HFFc6 (cell line): ENCODE data around the gene CBR1. TPM values are rescaled to one million over a fixed set of nuclear protein-coding genes. Genes with fewer than 3 reads are reported as not detected.
A peak's percentile ranks its signal among the peaks of the same experiment; 100 is the strongest.

Experiments used
- DNase-seq: peaks from one replicate; pipeline ENCODE4 v3.0.0-alpha.2; 2018
- H3K27ac Mint-ChIP-seq: 2 replicates; pipeline ENCODE4 v1.8.0; 2020; ENCODE audit warnings: mild to moderate bottlenecking, mixed read lengths
- H3K27me3 Mint-ChIP-seq: 2 replicates; pipeline ENCODE4 v1.8.0; 2021; ENCODE audit warnings: mild to moderate bottlenecking, moderate library complexity, mixed read lengths; ENCODE audit not compliant: insufficient read depth
- H3K36me3 Mint-ChIP-seq: 2 replicates; pipeline ENCODE4 v1.8.0; 2021; ENCODE audit warnings: low read depth, mixed read lengths
- H3K4me1 Mint-ChIP-seq: 2 replicates; pipeline ENCODE4 v1.8.0; 2020; ENCODE audit warnings: low read depth, mixed read lengths
- H3K4me3 Mint-ChIP-seq: 2 replicates; pipeline ENCODE4 v1.8.0; 2020; ENCODE audit warnings: mild to moderate bottlenecking, moderate library complexity, mixed read lengths
- H3K9me3 Mint-ChIP-seq: 2 replicates; pipeline ENCODE4 v1.8.0; 2020; ENCODE audit warnings: mild to moderate bottlenecking, mixed read lengths
- CTCF ChIP-seq: fragments of 200-600 bp; sonication (generic); IDR thresholded peaks from 2 replicates; pipeline ENCODE4 v1.5.0; 2021; ENCODE audit warnings: antibody characterized with exemption, mild to moderate bottlenecking
- total RNA-seq, 6 experiments: library from RNA; stranded (reverse); fragmentation: NEBNext Ultra II Directional; extraction: Animal tissue kit (Norgen Biotek cat#: 25700); gene quantifications; 2 replicates in 1 of 6; 3 replicates in 5 of 6; pipeline ENCODE4 v1.2.3, GENCODE V29; 2021

The CBR1 gene
- total RNA-seq, 6 experiments from 2014 or later: 103 to 144 (median 138) TPM

GRCh38 chr21:36041910-36042309, 27.9 kb upstream of the CBR1 start:
- TF ChIP-seq CTCF: no peak
- Mint-ChIP-seq H3K27me3 (no peaks in the 10 kb centered on the region), H3K9me3 (no peaks in the 10 kb centered on the region), H3K27ac (no peak overlapping the region), H3K36me3 (peaks cover 29% of the 10 kb centered on the region), H3K4me3 (no peak overlapping the region), H3K4me1 (no peaks in the 10 kb centered on the region)
- DNase-seq: no peak

GRCh38 chr21:36044056-36044455, 25.8 kb upstream of the CBR1 start:
- TF ChIP-seq CTCF: no peak
- Mint-ChIP-seq H3K4me1 (no peaks in the 10 kb centered on the region), H3K27me3 (no peaks in the 10 kb centered on the region)

GRCh38 chr21:36045993-36046392, 23.8 kb upstream of the CBR1 start:
- no peak for DNase-seq
- TF ChIP-seq CTCF: no peak
- Mint-ChIP-seq H3K9me3 (no peaks in the 10 kb centered on the region), H3K27ac (no peak overlapping the region), H3K4me3 (no peak overlapping the region), H3K36me3 (peaks cover 36% of the 10 kb centered on the region), H3K4me1 (no peaks in the 10 kb centered on the region), H3K27me3 (no peaks in the 10 kb centered on the region; the same call in 1 of the 2 replicates)

More at GRCh38 chr21:36044056-36044455, 25.8 kb upstream of the CBR1 start:
- Mint-ChIP-seq H3K4me3 (no peak overlapping the region), H3K9me3 (no peaks in the 10 kb centered on the region), H3K27ac (peak overlapping the region; percentile 49; the same call in 1 of the 2 replicates), H3K36me3 (peaks cover 26% of the 10 kb centered on the region)
- DNase-seq: no peak

- TF ChIP-seq CTCF: no peak
Measured at GRCh38 chr21:36047139-36047538, 22.7 kb upstream of the CBR1 start.

GRCh38 chr21:36048357-36048756, 21.5 kb upstream of the CBR1 start:
- TF ChIP-seq CTCF: no peak
- H3K36me3 Mint-ChIP-seq: peaks cover 42% of the 10 kb centered on the region
- H3K27me3 Mint-ChIP-seq: no peaks in the 10 kb centered on the region; the same call in 1 of the 2 replicates
- no peaks in the 10 kb centered on the region for H3K4me1 Mint-ChIP-seq
- H3K9me3 Mint-ChIP-seq: no peaks in the 10 kb centered on the region
- H3K27ac Mint-ChIP-seq: no peak overlapping the region
- DNase-seq: no peak
- H3K4me3 Mint-ChIP-seq: no peak overlapping the region

More at GRCh38 chr21:36047139-36047538, 22.7 kb upstream of the CBR1 start:
- peaks cover 42% of the 10 kb centered on the region for H3K36me3 Mint-ChIP-seq
- no peaks in the 10 kb centered on the region; the same call in 1 of the 2 replicates for H3K27me3 Mint-ChIP-seq
- no peaks in the 10 kb centered on the region for H3K4me1 Mint-ChIP-seq
- no peak for DNase-seq
- H3K4me3 Mint-ChIP-seq: no peak overlapping the region
- no peaks in the 10 kb centered on the region for H3K9me3 Mint-ChIP-seq
- H3K27ac Mint-ChIP-seq: no peak overlapping the region
